Tibial nerve (tissue), 4 donors: ENCODE data around the gene NEO1. TPM values are rescaled to one million over a fixed set of nuclear protein-coding genes. Genes with fewer than 3 reads are reported as not detected.

ENCODE experiments used
- DNase-seq, 2 donors: peaks; one replicate each; pipeline ENCODE4 v3.0.0-alpha.2; 2019; ENCODE audit warnings: low spot score in 2 of 2
- H3K27ac ChIP-seq, 4 donors: fragments of 200-600 bp; sonication (generic) in 3 of 4; one replicate each; pipeline ENCODE4 v1.5.1; 2017 to 2019; ENCODE audit warnings: mild to moderate bottlenecking in 1 of 4
- H3K27me3 ChIP-seq, 2 donors: fragments of 200-600 bp; sonication (generic) in 1 of 2; one replicate each; pipeline versions ENCODE4 v1.5.1 to v1.6.0; 2017 to 2019
- H3K36me3 ChIP-seq, 3 donors: fragments of 200-600 bp; sonication (generic); one replicate each; pipeline ENCODE4 v1.5.1; 2018 to 2019
- H3K4me1 ChIP-seq, 4 donors: fragments of 200-600 bp; sonication (generic) in 3 of 4; one replicate each; pipeline ENCODE4 v1.5.1; 2017 to 2019
- H3K4me3 ChIP-seq, 4 donors: fragments of 200-600 bp; sonication (generic) in 3 of 4; one replicate each; pipeline ENCODE4 v1.5.1; 2017 to 2019; ENCODE audit warnings: mild to moderate bottlenecking in 1 of 4, moderate library complexity in 1 of 4
- H3K9me3 ChIP-seq, 4 donors: fragments of 200-600 bp; sonication (generic) in 3 of 4; one replicate each; pipeline ENCODE4 v1.5.1; 2017 to 2019
- EP300 ChIP-seq, 2 donors: sonication (generic); formaldehyde crosslinking; IDR thresholded peaks; one replicate each; pipeline ENCODE4 v1.6.1; 2017; ENCODE audit warnings: antibody characterized with exemption in 2 of 2, mild to moderate bottlenecking in 1 of 2
- POLR2A ChIP-seq, 2 donors: fragments of 450-650 bp; IDR thresholded peaks; one replicate each; pipeline ENCODE4 v1.6.1; 2017; ENCODE audit warnings: antibody characterized with exemption in 2 of 2, mild to moderate bottlenecking in 2 of 2, moderate library complexity in 2 of 2
- WGBS, 2 donors: methylation state at CpG; one replicate each; pipeline ENCODE4 v1.1.5; 2018; 5-methylcytosine and 5-hydroxymethylcytosine counted together
- total RNA-seq, 4 donors: library from RNA; depleted of rRNA; stranded (reverse); fragments of >200 nt; gene quantifications; one replicate each; pipeline ENCODE4 v1.1.0, GENCODE V29; 2016
- TF ChIP-seq, protein P1 (sequence below), 5 experiments: fragments of 200-600 bp in 3 of 5; fragments of 450-650 bp in 2 of 5; sonication (generic) in 3 of 5; IDR thresholded peaks; one replicate each; pipeline ENCODE4 v1.5.1; 2016 to 2019; ENCODE audit warnings: antibody characterized with exemption in 5 of 5, mild to moderate bottlenecking in 3 of 5, moderate library complexity in 2 of 5

The NEO1 gene
- total RNA-seq, 4 donors from 2014 or later, result 18.6 to 48.3 (median 41.4) TPM

DNA sequence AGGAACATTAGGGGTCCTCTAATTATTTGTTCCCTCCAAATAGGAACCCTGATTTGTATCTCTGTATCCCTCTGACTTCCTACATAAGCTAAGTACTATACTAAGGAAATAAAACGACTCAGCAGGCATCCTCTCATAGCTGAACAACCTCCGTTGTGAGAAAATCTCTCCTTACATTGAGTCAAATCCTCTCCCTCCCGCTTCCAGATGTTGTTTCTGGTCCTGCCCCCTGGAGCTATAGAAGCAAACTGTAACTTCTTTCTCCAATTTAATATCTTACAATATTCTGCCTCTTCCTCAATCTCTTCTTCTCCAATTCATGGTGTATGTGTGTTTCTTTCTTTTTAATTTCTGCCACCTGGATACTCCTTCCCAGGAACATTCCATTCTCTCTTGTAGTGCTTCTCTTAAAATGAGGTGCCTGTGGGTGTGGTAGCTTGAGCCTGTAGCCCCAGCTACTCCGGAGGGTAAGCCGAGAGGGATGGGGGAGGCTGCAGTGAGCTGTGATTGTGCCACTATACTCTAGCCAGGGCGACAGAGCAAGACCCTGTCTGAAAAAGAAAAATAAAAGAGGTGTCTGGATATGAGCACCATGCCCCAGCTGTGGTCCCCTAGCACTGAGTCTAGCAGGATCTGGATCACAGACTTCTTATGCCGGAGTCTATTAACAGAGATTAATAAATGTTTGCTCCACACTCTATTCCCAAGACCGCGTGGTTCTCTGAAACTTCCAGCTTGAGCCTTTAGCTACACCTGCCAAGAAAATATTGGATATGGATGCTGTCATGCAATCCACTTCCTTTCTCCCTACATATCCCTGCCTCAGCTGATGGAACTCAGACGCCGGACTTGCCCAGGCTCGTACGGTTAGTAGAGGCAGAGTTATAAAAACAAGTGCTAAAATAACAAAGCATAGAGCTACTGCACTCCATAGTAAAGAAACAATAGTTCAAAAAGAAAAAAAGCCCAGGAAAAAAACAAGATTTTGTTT is 42.9 kb upstream of the NEO1 start:
- no peak overlapping the region for H3K4me3 ChIP-seq
- DNase-seq, result no peak

GRCh38 chr15:73010154-73011152 is 41.8 kb upstream of the NEO1 start:
- DNase-seq, result no peak
- H3K4me1 ChIP-seq, result no peaks in the 10 kb centered on the region
- 62 to 67% methylated on average over 10 of the region's 10 CpGs for WGBS, 2 donors
- no peak overlapping the region for H3K27ac ChIP-seq
- H3K9me3 ChIP-seq, result no peaks in the 10 kb centered on the region
- no peaks in the 10 kb centered on the region for H3K27me3 ChIP-seq
- no peaks in the 10 kb centered on the region for H3K36me3 ChIP-seq
- TF ChIP-seq EP300 (IDR thresholded peaks at IDR 0.05), result no peak
- TF ChIP-seq, protein P1, sequence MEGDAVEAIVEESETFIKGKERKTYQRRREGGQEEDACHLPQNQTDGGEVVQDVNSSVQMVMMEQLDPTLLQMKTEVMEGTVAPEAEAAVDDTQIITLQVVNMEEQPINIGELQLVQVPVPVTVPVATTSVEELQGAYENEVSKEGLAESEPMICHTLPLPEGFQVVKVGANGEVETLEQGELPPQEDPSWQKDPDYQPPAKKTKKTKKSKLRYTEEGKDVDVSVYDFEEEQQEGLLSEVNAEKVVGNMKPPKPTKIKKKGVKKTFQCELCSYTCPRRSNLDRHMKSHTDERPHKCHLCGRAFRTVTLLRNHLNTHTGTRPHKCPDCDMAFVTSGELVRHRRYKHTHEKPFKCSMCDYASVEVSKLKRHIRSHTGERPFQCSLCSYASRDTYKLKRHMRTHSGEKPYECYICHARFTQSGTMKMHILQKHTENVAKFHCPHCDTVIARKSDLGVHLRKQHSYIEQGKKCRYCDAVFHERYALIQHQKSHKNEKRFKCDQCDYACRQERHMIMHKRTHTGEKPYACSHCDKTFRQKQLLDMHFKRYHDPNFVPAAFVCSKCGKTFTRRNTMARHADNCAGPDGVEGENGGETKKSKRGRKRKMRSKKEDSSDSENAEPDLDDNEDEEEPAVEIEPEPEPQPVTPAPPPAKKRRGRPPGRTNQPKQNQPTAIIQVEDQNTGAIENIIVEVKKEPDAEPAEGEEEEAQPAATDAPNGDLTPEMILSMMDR (IDR thresholded peaks at IDR 0.05), result no peak
- no peak for TF ChIP-seq POLR2A (IDR thresholded peaks at IDR 0.05)
- H3K4me3 ChIP-seq, result no peak overlapping the region

More for the DNA sequence above, 42.9 kb upstream of the NEO1 start:
- TF ChIP-seq EP300 (IDR thresholded peaks at IDR 0.05), result no peak
- TF ChIP-seq, protein P1 (IDR thresholded peaks at IDR 0.05), result no peak
- no peak for TF ChIP-seq POLR2A (IDR thresholded peaks at IDR 0.05)
- H3K9me3 ChIP-seq, result no peaks in the 10 kb centered on the region
- H3K4me1 ChIP-seq, result no peaks in the 10 kb centered on the region
- H3K36me3 ChIP-seq, result no peaks in the 10 kb centered on the region
- no peak overlapping the region for H3K27ac ChIP-seq
- no peaks in the 10 kb centered on the region for H3K27me3 ChIP-seq
- 54 to 58% methylated on average over 13 of the region's 13 CpGs for WGBS, 2 donors

DNA sequence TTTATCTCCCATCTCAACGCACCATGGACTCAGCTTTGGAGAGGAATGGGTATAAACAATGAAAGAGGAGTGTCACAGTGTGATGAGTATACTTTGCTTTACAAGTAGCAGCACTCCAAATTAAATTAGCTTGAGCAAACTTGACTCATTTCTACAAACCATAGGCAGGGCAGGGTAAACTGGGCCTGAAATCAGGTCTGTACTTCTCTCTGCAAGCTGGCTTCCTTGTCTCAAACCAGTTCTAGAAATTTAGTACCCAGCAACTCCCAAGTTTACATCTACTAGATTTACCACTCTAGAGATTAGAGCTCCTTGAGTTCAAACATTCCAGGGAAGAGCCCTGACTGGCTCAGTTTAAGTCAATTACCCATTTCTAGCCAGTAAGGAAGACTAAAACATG is 37.4 kb upstream of the NEO1 start:
- H3K9me3 ChIP-seq, result no peaks in the 10 kb centered on the region
- no peaks in the 10 kb centered on the region for H3K4me1 ChIP-seq
- WGBS, 2 donors, result 89 to 95% methylated on average over 1 of the region's 1 CpG
- TF ChIP-seq, protein P1 (IDR thresholded peaks at IDR 0.05), result no peak
- TF ChIP-seq EP300 (IDR thresholded peaks at IDR 0.05) (no peak), POLR2A (IDR thresholded peaks at IDR 0.05) (no peak)
- no peak overlapping the region for H3K4me3 ChIP-seq
- DNase-seq, result no peak
- H3K27ac ChIP-seq, result no peak overlapping the region
- no peaks in the 10 kb centered on the region for H3K36me3 ChIP-seq
- H3K27me3 ChIP-seq, result no peaks in the 10 kb centered on the region

DNA sequence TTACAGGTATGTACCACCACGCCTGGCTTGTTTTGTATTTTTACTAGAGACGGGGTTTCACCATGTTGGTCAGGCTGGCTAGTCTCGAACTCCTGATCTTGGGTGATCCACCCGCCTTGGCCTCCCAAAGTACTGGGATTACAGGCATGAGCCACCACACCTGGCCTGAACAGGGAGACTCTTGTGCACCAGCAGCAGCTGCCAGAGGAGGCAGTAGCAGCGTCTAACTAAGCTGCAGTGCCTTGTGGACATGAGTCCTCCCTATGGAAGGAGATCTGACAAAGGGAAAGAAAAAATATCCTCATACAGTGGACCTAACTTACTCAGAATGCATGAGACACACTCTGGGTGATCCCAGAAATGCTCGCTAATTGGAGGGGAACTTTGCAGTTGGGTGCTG is 36.8 kb upstream of the NEO1 start:
- no peak overlapping the region for H3K27ac ChIP-seq
- no peaks in the 10 kb centered on the region for H3K36me3 ChIP-seq
- TF ChIP-seq EP300 (IDR thresholded peaks at IDR 0.05) (no peak), POLR2A (IDR thresholded peaks at IDR 0.05) (no peak)
- TF ChIP-seq, protein P1 (IDR thresholded peaks at IDR 0.05), result no peak
- DNase-seq, result no peak
- H3K4me1 ChIP-seq, result no peaks in the 10 kb centered on the region
- no peaks in the 10 kb centered on the region for H3K9me3 ChIP-seq
- no peaks in the 10 kb centered on the region for H3K27me3 ChIP-seq
- 88 to 93% methylated on average over 6 of the region's 6 CpGs for WGBS, 2 donors
- H3K4me3 ChIP-seq, result no peak overlapping the region
